ENCODE measurements around the gene FKBP6.
A peak's percentile ranks its signal among the peaks of the same experiment; 100 is the strongest.
"Not testable (repeated sequence)": the region's sequence is repeated elsewhere in the genome, so short reads cannot be mapped to it uniquely, and the experiment has no call there.

The FKBP6 gene

DNA sequence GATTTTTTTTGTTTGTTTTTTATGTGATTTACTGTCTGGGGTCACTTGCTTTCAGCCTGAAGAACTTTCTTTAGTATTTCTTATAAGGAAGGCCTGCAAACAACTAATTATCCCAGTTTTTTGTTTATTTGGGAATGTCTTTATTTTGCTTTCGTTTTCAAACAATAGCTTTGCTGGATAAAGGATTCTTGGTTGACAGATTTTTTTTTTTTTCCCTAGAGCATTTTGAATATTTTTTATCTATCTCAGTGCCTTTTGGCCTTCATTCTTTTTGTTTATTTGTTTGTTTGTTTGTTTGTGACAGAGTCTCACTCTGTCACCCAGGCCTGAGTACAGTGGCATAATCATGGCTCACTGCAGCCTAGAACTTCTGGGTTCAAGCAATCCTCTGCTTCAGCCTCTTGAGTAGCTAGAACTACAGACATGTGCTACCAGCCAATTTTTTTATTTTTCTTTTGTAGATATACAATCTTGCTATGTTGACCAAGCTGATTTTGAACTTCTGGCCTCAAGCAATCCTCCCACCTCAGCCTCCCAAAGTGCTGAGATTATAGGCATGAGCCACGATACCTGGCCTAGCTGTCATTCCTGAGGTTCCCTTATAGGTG lies 59.4 kb downstream of the FKBP6 start:
- DNase-seq (ENCODE audit: low read depth) = no peak
- no peak for TF ChIP-seq CTCF (conservative IDR thresholded peaks at IDR 0.05; ENCODE audit: low read depth, low read length)

GRCh38 chr7:73387908-73388414 lies 60.0 kb downstream of the FKBP6 start:
- H3K4me3 ChIP-seq (ENCODE audit: low read length) = no peak overlapping the region
- DNase-seq (ENCODE audit: low read depth) = no peak
- TF ChIP-seq CTCF (conservative IDR thresholded peaks at IDR 0.05; ENCODE audit: low read depth, low read length) = no peak

More for the DNA sequence above, 59.4 kb downstream of the FKBP6 start:
- H3K4me3 ChIP-seq (ENCODE audit: low read length) = no peak overlapping the region

GRCh38 chr7:73391396-73391795 lies 63.4 kb downstream of the FKBP6 start:
- TF ChIP-seq CTCF (conservative IDR thresholded peaks at IDR 0.05; ENCODE audit: low read depth, low read length) = no peak
- no peak for DNase-seq (ENCODE audit: low read depth)
- no peak overlapping the region for H3K4me3 ChIP-seq (ENCODE audit: low read length)

- no peak overlapping the region for H3K4me3 ChIP-seq (ENCODE audit: low read length)
- DNase-seq (ENCODE audit: low read depth) = no peak
- TF ChIP-seq CTCF (conservative IDR thresholded peaks at IDR 0.05; ENCODE audit: low read depth, low read length) = no peak
Observed at GRCh38 chr7:73394422-73394821, 66.5 kb downstream of the FKBP6 start.

- no peak for DNase-seq (ENCODE audit: low read depth)
- TF ChIP-seq CTCF (conservative IDR thresholded peaks at IDR 0.05; ENCODE audit: low read depth, low read length) = no peak
Observed at GRCh38 chr7:73395538-73396503, 67.9 kb downstream of the FKBP6 start.

DNA sequence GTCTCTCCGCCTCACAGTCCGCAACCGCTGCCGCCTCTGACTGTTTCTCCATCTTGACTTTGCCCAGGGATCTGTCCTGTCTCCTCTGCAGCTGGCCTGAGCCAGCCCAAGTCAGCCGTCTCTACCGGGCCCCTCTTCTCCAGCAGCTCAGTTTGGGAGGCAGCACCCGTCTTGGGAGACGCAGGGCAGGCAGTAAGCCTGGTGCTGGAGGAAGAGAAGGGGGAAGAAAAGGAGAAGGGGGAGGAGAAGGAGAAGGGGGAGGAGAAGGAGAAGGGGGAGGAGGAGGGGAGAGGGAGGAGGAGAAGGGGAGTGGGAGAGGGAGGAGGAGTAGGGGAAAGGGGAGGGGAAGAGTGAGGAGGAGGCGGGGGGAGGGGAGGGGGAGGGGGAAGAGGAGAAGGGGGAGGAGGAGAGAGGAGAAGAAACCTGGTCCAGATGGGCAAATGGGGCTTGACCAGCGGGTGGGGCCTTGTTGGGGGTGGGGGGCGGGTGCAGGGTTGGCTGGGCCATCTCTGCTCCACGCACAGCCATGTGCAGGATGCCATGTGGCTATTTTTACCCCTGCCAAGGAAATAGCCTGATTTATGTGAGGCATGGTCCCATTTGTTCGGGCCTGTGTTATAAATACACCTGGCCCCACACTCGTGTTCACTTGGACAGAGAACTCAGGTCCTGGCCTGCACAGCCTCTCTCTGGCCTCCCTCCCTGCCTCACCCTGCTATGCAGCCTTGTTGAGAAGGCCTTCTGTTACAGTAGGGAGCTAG lies 69.7 kb downstream of the FKBP6 start:
- no peak for DNase-seq (ENCODE audit: low read depth)
- no peak overlapping the region for H3K4me3 ChIP-seq (ENCODE audit: low read length)
- no peak for TF ChIP-seq CTCF (conservative IDR thresholded peaks at IDR 0.05; ENCODE audit: low read depth, low read length)

More at GRCh38 chr7:73395538-73396503, 67.9 kb downstream of the FKBP6 start:
- no peak overlapping the region for H3K4me3 ChIP-seq (ENCODE audit: low read length)

DNA sequence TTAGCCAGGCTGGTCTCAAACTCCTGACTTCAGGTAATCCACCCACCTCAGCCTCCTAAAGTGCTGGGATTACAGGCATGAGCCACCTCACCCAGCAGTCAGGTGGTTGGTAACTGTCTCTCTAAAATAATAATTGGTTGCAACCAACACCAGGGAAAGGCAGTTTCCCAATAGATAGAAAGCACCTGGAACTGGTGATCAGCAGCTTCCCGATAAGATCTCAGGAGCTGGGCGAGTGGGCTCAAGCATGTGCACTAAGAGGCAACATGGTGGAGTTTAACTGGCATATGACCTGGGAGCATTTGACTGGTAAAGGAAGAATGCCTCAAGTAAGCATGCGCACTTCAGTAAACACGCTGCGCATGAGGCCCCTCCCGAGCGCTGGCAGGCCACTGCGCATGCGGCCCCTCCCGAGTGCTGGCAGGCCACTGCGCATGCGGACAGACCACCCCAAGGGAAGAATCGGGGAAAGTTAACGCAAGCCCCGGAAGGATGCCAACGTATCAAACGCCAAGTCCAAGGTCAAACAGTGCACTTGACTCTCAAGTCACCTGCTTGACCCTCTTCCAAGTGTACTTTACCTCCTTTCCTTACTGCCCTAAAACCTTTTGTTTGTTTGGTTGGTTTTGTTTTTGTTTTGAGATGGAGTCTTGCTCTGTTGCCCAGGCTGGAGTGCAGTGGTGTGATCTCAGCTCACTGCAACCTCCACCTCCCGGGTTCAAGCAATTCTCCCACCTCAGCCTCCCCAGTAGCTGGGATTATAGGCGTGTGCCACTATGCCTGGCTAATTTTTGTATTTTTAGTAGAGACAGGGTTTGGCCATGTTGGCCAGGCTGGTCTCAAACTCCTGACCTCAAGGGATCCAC lies 71.5 kb downstream of the FKBP6 start:
- peak; percentile 41 for DNase-seq (ENCODE audit: low read depth)
- peak overlapping the region; percentile 33 for H3K4me3 ChIP-seq (ENCODE audit: low read length)

GRCh38 chr7:73404860-73405259 lies 76.9 kb downstream of the FKBP6 start:
- H3K4me3 ChIP-seq (ENCODE audit: low read length); DNase-seq (ENCODE audit: low read depth): not testable (repeated sequence)

Data from retinal pigment epithelial cell (primary cell).